Measurements from ENCODE around the gene MRAP2.
"Not testable (repeated sequence)": the region's sequence is repeated elsewhere in the genome, so short reads cannot be mapped to it uniquely, and the experiment has no call there.

The MRAP2 gene

GRCh38 chr6:84093441-84094435 lies 60.2 kb downstream of the MRAP2 start:
- Histone ChIP-seq H3K27ac (no peak overlapping the region), H3K9me3 (ENCODE audit: low read depth, low read length) (no peaks in the 10 kb centered on the region), H3K4me3 (no peak overlapping the region), H3K9ac (ENCODE audit: insufficient read length) (no peak overlapping the region), H3K36me3 (ENCODE audit: insufficient read depth, low read length) (no peaks in the 10 kb centered on the region)
- DNase-seq (ENCODE audit: low read depth, low spot score): no peak
- TF ChIP-seq EZH2 (IDR thresholded peaks at IDR 0.05): no peak
- TF ChIP-seq FOXP2 (optimal IDR thresholded peaks at IDR 0.05; ENCODE audit: control extremely low read depth, extremely low read length, insufficient read depth): no peak
- TF ChIP-seq POLR2AphosphoS5 (IDR thresholded peaks at IDR 0.05; ENCODE audit: borderline replicate concordance, low read depth, low read length): no peak

DNA sequence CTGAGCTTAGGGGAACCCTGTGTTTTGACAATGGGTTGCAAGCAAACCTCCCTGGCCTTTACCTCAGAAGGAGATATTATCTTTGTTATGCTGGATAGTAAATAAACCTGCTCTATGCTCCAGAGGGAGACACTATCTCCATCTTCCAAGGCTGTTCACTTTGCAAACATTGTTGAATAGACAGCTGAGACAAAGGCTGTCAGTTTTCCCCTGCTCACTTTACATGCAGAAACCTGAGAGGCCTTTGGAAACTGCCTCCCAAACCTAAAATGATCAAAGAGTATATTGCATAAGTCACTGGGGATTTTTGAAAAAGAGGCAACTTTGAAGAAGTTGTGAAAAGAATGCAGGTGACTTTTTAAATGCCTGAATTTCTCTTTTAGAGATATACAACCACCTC lies 61.6 kb downstream of the MRAP2 start:
- TF ChIP-seq POLR2AphosphoS5 (IDR thresholded peaks at IDR 0.05; ENCODE audit: borderline replicate concordance, low read depth, low read length) (no peak), EZH2 (IDR thresholded peaks at IDR 0.05) (no peak), FOXP2 (optimal IDR thresholded peaks at IDR 0.05; ENCODE audit: control extremely low read depth, extremely low read length, insufficient read depth) (no peak)
- H3K9me3 ChIP-seq (ENCODE audit: low read depth, low read length): no peaks in the 10 kb centered on the region
- no peaks in the 10 kb centered on the region for H3K36me3 ChIP-seq (ENCODE audit: insufficient read depth, low read length)
- no peak overlapping the region for H3K9ac ChIP-seq (ENCODE audit: insufficient read length)
- DNase-seq (ENCODE audit: low read depth, low spot score): no peak
- H3K4me3 ChIP-seq: no peak overlapping the region
- no peak overlapping the region for H3K27ac ChIP-seq

DNA sequence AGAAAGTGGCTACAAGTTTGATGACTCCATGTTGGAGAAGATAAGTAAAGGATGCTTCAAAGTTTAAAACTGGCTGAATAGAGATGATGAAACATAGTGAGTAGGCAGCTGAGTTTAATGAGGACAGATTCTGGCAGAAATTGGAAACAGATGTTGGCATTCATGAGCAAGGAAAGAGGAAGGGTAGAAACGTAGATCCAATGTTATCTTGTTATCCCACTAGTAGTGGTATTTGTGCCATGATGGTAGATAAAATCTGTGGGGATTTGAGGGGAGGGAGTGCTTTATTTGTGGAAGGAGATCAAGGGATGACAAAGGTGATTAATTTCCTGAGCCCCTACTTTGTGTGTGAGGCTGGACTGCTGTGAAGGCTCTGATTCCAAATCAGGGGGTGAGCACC lies 69.5 kb downstream of the MRAP2 start:
- TF ChIP-seq POLR2AphosphoS5 (IDR thresholded peaks at IDR 0.05; ENCODE audit: borderline replicate concordance, low read depth, low read length) (no peak; the same call in 1 of the 2 replicates), EZH2 (IDR thresholded peaks at IDR 0.05) (no peak), FOXP2 (optimal IDR thresholded peaks at IDR 0.05; ENCODE audit: control extremely low read depth, extremely low read length, insufficient read depth) (no peak)
- no peak overlapping the region for H3K4me3 ChIP-seq
- DNase-seq (ENCODE audit: low read depth, low spot score): peak; percentile 67
- no peak overlapping the region for H3K27ac ChIP-seq
- H3K9ac ChIP-seq (ENCODE audit: insufficient read length): no peak overlapping the region
- H3K36me3 ChIP-seq (ENCODE audit: insufficient read depth, low read length): no peaks in the 10 kb centered on the region
- no peaks in the 10 kb centered on the region for H3K9me3 ChIP-seq (ENCODE audit: low read depth, low read length)

GRCh38 chr6:84105215-84105924 lies 71.8 kb downstream of the MRAP2 start:
- H3K9ac ChIP-seq (ENCODE audit: insufficient read length); H3K27ac ChIP-seq; H3K4me3 ChIP-seq; H3K9me3 ChIP-seq (ENCODE audit: low read depth, low read length); DNase-seq (ENCODE audit: low read depth, low spot score); H3K36me3 ChIP-seq (ENCODE audit: insufficient read depth, low read length): not testable (repeated sequence)

DNA sequence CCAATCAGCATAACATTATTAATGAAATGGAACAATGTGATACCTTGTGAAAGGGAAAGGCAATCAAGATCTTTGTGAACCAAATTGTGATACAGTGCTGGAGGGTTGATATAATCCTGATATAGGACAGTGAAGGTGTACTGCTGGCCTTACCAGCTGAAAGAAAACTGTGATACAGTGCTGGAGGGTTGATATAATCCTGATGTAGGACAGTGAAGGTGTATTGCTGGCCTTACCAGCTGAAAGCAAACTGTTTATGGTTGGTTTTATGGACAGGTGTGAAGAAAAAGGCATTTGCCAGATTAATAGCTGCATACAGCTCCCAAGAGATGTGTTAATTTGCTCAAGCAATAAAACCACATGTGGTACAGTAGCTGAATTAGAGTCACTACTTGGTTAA lies 73.9 kb downstream of the MRAP2 start:
- H3K9me3 ChIP-seq (ENCODE audit: low read depth, low read length): no peaks in the 10 kb centered on the region
- H3K27ac ChIP-seq: no peak overlapping the region
- H3K36me3 ChIP-seq (ENCODE audit: insufficient read depth, low read length): no peaks in the 10 kb centered on the region
- no peak overlapping the region for H3K4me3 ChIP-seq
- DNase-seq (ENCODE audit: low read depth, low spot score): no peak
- H3K9ac ChIP-seq (ENCODE audit: insufficient read length): no peak overlapping the region
- TF ChIP-seq FOXP2 (optimal IDR thresholded peaks at IDR 0.05; ENCODE audit: control extremely low read depth, extremely low read length, insufficient read depth) (no peak), EZH2 (IDR thresholded peaks at IDR 0.05) (no peak), POLR2AphosphoS5 (IDR thresholded peaks at IDR 0.05; ENCODE audit: borderline replicate concordance, low read depth, low read length) (no peak)

- DNase-seq (ENCODE audit: low read depth, low spot score); H3K36me3 ChIP-seq (ENCODE audit: insufficient read depth, low read length); H3K27ac ChIP-seq; H3K9me3 ChIP-seq (ENCODE audit: low read depth, low read length); H3K9ac ChIP-seq (ENCODE audit: insufficient read length); H3K4me3 ChIP-seq: not testable (repeated sequence)
Observed at GRCh38 chr6:84111351-84111750, 77.8 kb downstream of the MRAP2 start.

DNA sequence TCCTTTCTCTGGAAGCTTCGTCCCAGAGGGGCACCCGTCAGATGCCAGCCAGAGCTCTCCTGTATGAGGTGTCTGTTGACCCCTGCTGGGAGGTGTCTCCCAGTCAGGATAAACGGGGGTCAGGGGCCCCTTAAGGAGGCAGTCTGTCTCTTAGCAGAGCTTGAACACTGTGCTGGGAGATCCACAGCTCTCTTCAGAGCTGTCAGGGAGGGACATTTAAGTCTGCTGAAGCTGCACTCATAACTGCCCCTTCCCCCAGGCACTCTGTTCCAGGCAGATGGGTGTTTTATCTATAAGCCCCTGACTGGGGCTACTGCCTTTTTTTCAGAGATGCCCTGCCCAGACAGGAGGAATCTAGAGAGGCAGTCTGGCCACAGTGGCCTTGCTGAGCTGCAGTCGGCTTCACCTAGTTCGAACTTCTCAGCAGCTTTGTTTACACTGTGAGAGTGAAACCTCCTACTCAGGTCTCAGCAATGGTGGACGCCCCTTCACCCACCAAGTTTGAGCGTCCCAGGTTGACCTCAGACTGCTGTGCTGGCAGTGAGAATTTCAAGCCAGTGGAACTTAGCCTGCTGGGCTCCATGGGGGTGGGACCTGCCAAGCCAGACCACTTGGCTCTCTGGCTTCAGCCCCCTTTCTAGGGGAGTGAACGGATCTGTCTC lies 81.5 kb downstream of the MRAP2 start:
- not testable (repeated sequence) for H3K4me3 ChIP-seq; H3K9me3 ChIP-seq (ENCODE audit: low read depth, low read length); H3K9ac ChIP-seq (ENCODE audit: insufficient read length); DNase-seq (ENCODE audit: low read depth, low spot score); H3K27ac ChIP-seq; H3K36me3 ChIP-seq (ENCODE audit: insufficient read depth, low read length)

DNA sequence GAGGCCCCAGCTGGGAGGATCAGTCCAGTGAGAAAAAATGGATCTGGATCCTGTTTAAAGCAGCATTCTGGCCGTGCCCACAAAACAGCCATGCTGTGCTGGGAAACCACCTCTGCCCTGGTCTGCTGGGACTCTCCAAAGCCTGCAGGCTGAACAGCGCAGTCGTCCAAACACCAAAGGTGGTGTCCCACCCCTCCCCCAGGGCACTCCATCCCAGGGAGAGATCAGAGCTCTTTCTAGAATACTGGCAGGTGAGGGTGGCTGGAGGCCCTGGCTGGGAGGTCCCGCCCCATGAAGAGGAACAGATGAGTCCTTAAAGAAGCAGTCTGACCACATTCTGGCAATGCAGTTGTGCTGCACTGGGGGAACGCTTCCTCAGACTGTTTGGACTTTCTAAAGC lies 84.6 kb downstream of the MRAP2 start:
- TF ChIP-seq FOXP2 (optimal IDR thresholded peaks at IDR 0.05; ENCODE audit: control extremely low read depth, extremely low read length, insufficient read depth): no peak
- no peak for TF ChIP-seq POLR2AphosphoS5 (IDR thresholded peaks at IDR 0.05; ENCODE audit: borderline replicate concordance, low read depth, low read length)
- no peak for TF ChIP-seq EZH2 (IDR thresholded peaks at IDR 0.05)
- no peak for DNase-seq (ENCODE audit: low read depth, low spot score)
- H3K4me3 ChIP-seq: no peak overlapping the region
- no peaks in the 10 kb centered on the region for H3K36me3 ChIP-seq (ENCODE audit: insufficient read depth, low read length)
- no peak overlapping the region for H3K27ac ChIP-seq
- H3K9ac ChIP-seq (ENCODE audit: insufficient read length): no peak overlapping the region
- no peaks in the 10 kb centered on the region for H3K9me3 ChIP-seq (ENCODE audit: low read depth, low read length)

Measured in SK-N-MC (cell line).